DOHH2 (cell line): ENCODE data around the gene DPP10.

Experiments
- EZH2phosphoT487 ChIP-seq: fragments of 200-600 bp; sonication (generic); IDR thresholded peaks from 2 replicates; pipeline ENCODE4 v1.6.1; 2017; ENCODE audit warnings: borderline replicate concordance, mild to moderate bottlenecking, antibody characterized with exemption, low read length, moderate library complexity, mixed read lengths
- TF ChIP-seq, protein P1 (sequence below): fragments of 200-600 bp; sonication (generic); IDR thresholded peaks from one replicate; pipeline ENCODE4 v1.5.1; 2014; ENCODE audit warnings: antibody characterized with exemption, mild to moderate bottlenecking, low read depth, low read length; ENCODE audit not compliant: poor library complexity, severe bottlenecking

DNA sequence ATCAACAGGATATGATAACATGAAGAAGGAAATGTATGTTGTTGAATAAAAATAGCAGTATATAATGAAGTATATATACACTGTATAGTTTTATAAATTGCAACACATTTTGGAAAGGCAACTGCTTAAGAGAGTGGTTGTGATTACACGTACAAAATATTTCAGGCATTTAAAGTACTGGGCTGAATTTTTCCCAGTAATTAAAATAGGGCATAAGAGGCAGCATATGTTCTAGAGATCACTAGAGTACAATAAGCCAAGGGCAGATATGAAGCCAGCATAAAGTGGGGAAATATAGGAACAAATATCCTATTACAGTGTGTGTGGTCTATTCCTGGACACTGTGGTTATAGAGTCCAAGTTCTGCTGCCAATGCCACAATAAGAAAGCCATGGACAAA lies 14.1 kb downstream of the DPP10 start:
- TF ChIP-seq, protein P1, sequence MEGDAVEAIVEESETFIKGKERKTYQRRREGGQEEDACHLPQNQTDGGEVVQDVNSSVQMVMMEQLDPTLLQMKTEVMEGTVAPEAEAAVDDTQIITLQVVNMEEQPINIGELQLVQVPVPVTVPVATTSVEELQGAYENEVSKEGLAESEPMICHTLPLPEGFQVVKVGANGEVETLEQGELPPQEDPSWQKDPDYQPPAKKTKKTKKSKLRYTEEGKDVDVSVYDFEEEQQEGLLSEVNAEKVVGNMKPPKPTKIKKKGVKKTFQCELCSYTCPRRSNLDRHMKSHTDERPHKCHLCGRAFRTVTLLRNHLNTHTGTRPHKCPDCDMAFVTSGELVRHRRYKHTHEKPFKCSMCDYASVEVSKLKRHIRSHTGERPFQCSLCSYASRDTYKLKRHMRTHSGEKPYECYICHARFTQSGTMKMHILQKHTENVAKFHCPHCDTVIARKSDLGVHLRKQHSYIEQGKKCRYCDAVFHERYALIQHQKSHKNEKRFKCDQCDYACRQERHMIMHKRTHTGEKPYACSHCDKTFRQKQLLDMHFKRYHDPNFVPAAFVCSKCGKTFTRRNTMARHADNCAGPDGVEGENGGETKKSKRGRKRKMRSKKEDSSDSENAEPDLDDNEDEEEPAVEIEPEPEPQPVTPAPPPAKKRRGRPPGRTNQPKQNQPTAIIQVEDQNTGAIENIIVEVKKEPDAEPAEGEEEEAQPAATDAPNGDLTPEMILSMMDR: no peak
- TF ChIP-seq EZH2phosphoT487: no peak
